ENCODE data around the gene RNF212. TPM values are rescaled to one million over a fixed set of nuclear protein-coding genes. Genes with fewer than 3 reads are reported as not detected.

Gene RNF212
- total RNA-seq, 1 experiment from 2014 or later: 2.4 TPM

GRCh38 chr4:1150875-1151274 lies 37.5 kb upstream of the RNF212 start:
- no TSS peak for BruUV-seq (replicated peaks)
- no peak for DNase-seq (ENCODE audit: low spot score)
- CTCF ChIA-PET: no interaction called here
- Histone ChIP-seq H3K27ac (ENCODE audit: low read depth, low read length, poor library complexity, severe bottlenecking) (no peak overlapping the region), H3K36me3 (ENCODE audit: insufficient read depth, low read length, poor library complexity, severe bottlenecking) (no peaks in the 10 kb centered on the region), H3K27me3 (replicated peaks; ENCODE audit: insufficient read depth, low read depth, low read length, poor library complexity) (peaks cover 44% of the 10 kb centered on the region), H3K4me1 (ENCODE audit: insufficient read depth, low read length, poor library complexity, severe bottlenecking) (no peaks in the 10 kb centered on the region), H3K4me3 (ENCODE audit: low read depth, low read length, poor library complexity, severe bottlenecking) (no peak overlapping the region), H3K9me3 (ENCODE audit: low read depth, low read length, poor library complexity, severe bottlenecking) (no peaks in the 10 kb centered on the region)
- intact Hi-C loops (cut with micrococcal nuclease; ENCODE audit: unreplicated experiment): no loop called here
- TF ChIP-seq CTCF (conservative IDR thresholded peaks at IDR 0.05; ENCODE audit: low read depth, low read length) (no peak), EZH2 (IDR thresholded peaks at IDR 0.05; ENCODE audit: borderline replicate concordance, low read depth, low read length, poor library complexity, severe bottlenecking) (no peak)
- POLR2A ChIA-PET (ENCODE audit: low non-redundant PET): no interaction called here

GRCh38 chr4:1139860-1140259 lies 26.5 kb upstream of the RNF212 start:
- H3K36me3 ChIP-seq (ENCODE audit: insufficient read depth, low read length, poor library complexity, severe bottlenecking): no peaks in the 10 kb centered on the region
- intact Hi-C loops (cut with micrococcal nuclease; ENCODE audit: unreplicated experiment): no loop called here
- peaks cover 31% of the 10 kb centered on the region for H3K27me3 ChIP-seq (replicated peaks; ENCODE audit: insufficient read depth, low read depth, low read length, poor library complexity)
- BruUV-seq (replicated peaks): no TSS peak
- H3K4me1 ChIP-seq (ENCODE audit: insufficient read depth, low read length, poor library complexity, severe bottlenecking): no peaks in the 10 kb centered on the region
- CTCF ChIA-PET: no interaction called here
- H3K27ac ChIP-seq (ENCODE audit: low read depth, low read length, poor library complexity, severe bottlenecking): no peak overlapping the region
- DNase-seq (ENCODE audit: low spot score): no peak
- POLR2A ChIA-PET (ENCODE audit: low non-redundant PET): no interaction called here
- no peaks in the 10 kb centered on the region for H3K9me3 ChIP-seq (ENCODE audit: low read depth, low read length, poor library complexity, severe bottlenecking)
- H3K4me3 ChIP-seq (ENCODE audit: low read depth, low read length, poor library complexity, severe bottlenecking): no peak overlapping the region
- no peak for TF ChIP-seq CTCF (conservative IDR thresholded peaks at IDR 0.05; ENCODE audit: low read depth, low read length)
- TF ChIP-seq EZH2 (IDR thresholded peaks at IDR 0.05; ENCODE audit: borderline replicate concordance, low read depth, low read length, poor library complexity, severe bottlenecking): no peak

- Histone ChIP-seq H3K36me3 (ENCODE audit: insufficient read depth, low read length, poor library complexity, severe bottlenecking) (no peaks in the 10 kb centered on the region), H3K4me3 (ENCODE audit: low read depth, low read length, poor library complexity, severe bottlenecking) (no peak overlapping the region), H3K27me3 (replicated peaks; ENCODE audit: insufficient read depth, low read depth, low read length, poor library complexity) (peaks cover 31% of the 10 kb centered on the region), H3K9me3 (ENCODE audit: low read depth, low read length, poor library complexity, severe bottlenecking) (no peaks in the 10 kb centered on the region), H3K4me1 (ENCODE audit: insufficient read depth, low read length, poor library complexity, severe bottlenecking) (no peaks in the 10 kb centered on the region), H3K27ac (ENCODE audit: low read depth, low read length, poor library complexity, severe bottlenecking) (no peak overlapping the region)
- DNase-seq (ENCODE audit: low spot score): no peak
- ChIA-PET CTCF (no interaction called here), POLR2A (ENCODE audit: low non-redundant PET) (no interaction called here)
- intact Hi-C loops (cut with micrococcal nuclease; ENCODE audit: unreplicated experiment): no loop called here
- no peak for TF ChIP-seq EZH2 (IDR thresholded peaks at IDR 0.05; ENCODE audit: borderline replicate concordance, low read depth, low read length, poor library complexity, severe bottlenecking)
- no peak for TF ChIP-seq CTCF (conservative IDR thresholded peaks at IDR 0.05; ENCODE audit: low read depth, low read length)
- no TSS peak for BruUV-seq (replicated peaks)
Measured at GRCh38 chr4:1137850-1138249, 24.5 kb upstream of the RNF212 start.
